Left renal pelvis (tissue), 4 donors: ENCODE data around the gene PTPN22. TPM values are rescaled to one million over a fixed set of nuclear protein-coding genes. Genes with fewer than 3 reads are reported as not detected.
A peak's percentile ranks its signal among the peaks of the same experiment; 100 is the strongest.

ENCODE experiments used
- DNase-seq, 4 donors: peaks; one replicate each; pipeline ENCODE4 v3.0.0-alpha.2; 2013; ENCODE audit warnings: low read depth in 4 of 4, low spot score in 3 of 4
- polyA plus RNA-seq, 4 donors: library from polyadenylated mRNA; unstranded; fragments of 120-200 nt; gene quantifications; one replicate each; pipeline ENCODE4 v1.2.1, GENCODE V29; 2013; ENCODE audit not compliant: insufficient read length in 4 of 4

PTPN22 gene
- polyA plus RNA-seq, 4 donors: 0.22 to 0.75 (median 0.40) TPM

DNA sequence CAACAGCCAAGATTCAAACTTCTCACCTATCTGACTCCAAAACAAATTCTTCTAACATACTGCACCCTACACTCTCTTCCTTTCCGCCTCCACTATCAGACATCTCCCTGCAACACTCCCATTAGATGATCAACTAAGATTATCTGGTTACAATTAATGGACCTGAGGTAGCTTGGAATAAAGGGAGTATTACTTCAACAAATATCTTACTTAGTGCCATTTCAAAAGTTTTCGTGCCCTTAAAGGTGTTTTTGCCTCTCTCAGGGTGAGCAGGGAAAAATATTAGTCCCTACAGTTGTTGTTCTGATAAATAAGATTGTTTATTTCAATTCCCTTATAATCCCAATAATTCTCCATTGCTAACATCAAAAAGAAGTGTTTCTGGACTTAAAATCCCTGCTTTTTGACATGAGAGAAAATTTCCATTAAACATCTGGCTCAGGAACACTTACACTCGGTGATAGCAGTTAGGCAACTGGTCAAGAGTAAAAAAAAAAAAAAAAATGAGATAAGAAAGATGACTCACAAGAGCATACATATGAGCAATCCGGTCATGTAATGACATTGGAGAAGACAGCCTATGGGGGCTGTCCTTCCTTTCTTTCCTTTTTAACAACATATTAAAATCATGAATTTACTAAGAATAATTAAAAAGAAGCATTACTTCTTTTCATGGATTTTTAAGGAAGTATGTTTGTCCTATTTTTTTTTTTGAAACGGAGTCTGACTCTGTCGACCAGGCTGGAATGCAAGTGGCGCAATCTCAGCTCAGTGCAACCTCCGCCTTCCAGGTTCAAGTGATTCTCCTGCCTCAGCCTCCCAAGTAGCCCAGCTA, 66.9 kb downstream of the PTPN22 start:
- DNase-seq: no peak

DNA sequence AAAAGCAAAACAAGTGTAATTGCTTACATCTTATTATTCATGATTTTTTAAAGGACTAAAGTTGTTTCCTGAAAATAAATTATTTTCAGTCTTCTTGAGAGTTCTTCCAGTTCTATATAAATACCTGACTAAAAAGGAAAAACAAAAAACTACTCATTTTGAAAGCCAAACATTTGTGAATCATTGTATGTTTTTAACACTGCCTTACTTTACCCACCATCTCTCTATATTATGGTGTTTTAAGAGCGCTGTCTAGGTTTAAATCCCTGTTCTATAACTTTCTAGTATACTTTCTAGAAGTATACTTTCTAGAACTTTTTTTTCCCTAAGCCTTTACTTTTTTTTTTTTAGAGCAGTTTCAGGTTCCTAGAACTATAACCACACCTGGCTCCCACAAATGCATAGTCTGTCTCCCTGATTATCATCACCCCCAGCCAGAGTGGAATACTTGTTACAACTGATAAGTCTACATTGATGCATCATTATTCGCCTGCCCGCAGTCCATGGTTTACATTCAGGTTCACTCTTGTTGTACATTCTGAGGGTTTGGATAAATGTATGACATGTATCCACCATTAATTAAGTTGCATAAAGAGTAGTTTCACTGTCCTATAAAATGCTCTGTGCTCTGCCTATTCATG, 69.0 kb downstream of the PTPN22 start:
- no peak for DNase-seq

DNA sequence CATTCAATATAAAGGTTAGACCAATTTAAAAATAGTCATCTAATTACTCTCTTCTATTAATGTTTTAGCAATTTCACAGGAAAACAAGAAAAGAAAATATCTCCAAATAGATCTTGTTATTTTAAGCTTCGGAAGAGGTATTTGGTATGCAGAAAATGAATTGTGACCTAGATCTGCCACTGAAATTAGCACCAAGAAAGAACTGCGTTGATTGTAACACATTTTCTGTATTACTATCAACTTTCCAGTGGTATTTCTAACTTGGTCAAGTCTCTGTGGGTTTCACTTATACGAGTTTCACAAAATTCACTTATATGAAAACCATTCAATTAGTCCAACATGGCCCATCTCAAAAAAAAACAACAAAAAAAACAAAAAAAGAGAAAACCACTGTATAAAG, 71.0 kb downstream of the PTPN22 start:
- no peak for DNase-seq

DNA sequence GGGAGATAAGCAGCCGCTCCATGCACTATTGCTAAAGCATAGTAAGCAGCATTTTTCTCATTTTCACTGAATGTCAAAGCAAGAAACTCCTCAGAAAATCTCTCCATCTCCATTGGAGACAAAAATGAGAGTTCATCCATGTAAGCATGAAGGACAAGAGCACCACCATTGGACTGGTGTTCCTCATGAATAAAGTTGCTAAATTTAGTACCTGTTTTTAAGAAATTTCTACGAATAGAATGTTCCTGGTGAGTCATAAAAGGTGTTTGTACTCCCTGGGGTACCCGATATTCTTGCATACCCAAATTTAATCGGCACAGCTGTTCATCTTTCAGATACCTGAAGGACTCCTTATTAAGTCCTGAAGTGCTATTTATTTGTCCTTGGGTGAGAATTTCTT, 74.0 kb downstream of the PTPN22 start:
- no peak for DNase-seq

DNA sequence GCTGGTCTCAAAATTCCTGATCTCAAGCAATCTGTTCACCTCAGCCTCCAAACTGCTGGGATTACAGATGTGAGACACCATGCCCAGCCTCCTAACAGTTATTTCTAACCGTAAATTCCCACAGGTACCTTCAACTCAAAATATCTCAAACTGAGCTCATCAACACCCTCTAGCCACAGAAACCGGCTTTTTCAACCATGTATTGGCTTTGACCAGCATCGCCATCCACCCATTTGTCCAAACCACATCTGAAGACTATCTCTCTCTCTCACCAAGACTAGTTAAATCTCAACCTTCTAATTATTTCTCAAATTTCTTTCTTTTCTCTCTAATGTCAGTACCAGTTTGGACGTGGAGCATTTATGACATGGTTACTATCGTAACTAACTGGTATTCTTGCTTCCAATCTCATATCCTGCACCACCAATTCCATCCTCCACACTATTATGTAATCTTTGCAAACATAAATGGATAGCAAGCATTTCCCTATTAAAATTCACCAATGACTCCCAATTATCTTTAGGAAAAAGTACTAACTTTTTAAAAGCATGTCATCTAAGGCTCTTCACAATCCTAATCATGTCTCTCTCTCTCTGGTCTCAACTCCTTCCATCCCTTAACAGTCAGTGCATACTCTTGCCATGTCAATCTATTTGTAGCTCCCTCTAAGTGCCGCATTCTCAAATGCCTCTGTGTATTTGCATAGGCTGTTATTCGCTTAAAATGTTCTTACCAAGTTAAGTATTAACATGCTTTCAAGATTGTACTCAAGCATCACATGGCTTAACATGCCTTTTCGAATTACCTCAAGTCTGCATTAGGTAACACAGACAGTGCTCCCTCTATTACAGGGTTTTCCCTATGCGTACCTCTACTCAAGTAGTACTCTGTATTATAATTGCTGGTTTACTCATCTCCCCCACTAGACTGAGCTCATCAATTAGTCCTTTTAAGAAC, 77.4 kb downstream of the PTPN22 start:
- DNase-seq: peak in 2 of 4 donors; percentile 12 to 16

DNA sequence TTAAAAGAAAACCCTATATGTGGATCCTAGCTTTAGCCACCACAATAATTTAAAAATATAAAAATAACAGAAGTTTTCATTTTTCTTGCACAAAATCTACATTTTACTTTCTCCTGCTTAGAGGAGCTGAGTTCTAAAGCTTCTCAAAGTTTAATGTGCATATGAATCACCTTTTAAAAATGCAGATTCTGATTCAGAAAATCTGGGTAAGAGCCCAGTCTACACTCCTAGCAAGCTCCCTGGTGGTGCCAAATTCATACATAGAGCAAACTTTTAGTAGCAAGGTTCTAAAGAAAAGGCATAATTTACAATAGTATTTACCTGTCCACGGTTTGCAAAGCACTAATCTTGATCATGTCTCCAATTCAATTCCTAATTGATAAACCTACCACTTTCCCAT, 78.5 kb downstream of the PTPN22 start:
- DNase-seq: no peak

DNA sequence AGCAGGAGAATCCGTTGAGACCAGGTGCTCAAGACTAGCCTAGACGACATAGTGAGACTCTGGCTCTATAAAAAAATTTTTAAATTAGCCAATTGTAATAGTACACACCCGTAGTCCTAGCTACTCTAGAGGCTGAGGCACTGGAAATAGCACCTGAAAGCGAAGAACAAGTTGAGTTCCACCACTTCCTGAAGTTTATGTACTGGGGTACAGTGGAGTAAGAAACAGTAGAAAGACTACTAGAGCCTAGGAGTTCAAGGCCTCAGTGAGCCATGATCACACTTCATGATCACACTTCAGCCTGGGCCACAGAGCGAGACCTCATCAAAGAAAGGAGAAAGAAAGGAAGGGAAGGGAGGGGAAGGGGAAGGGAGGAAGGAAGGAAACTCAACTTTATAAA, 79.0 kb downstream of the PTPN22 start:
- no peak for DNase-seq

DNA sequence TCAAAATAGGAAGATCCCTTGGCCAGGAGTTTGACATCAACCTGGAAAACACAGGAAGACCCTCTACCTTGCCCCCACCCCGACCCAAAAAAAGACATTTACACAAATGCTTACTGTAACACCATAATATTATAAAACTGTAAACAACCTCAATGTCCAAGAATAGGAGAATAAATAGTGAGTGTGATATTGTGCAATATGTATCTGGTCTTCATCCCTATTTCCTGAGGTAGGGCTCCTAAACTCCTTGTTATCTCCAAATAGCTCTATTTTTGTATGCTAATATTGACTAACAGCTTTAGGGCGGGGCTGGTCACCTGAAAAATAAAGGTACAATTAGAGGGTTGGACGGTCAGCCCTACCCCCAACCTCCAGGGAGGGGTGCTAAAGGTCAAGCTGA, 82.7 kb downstream of the PTPN22 start:
- no peak for DNase-seq

DNA sequence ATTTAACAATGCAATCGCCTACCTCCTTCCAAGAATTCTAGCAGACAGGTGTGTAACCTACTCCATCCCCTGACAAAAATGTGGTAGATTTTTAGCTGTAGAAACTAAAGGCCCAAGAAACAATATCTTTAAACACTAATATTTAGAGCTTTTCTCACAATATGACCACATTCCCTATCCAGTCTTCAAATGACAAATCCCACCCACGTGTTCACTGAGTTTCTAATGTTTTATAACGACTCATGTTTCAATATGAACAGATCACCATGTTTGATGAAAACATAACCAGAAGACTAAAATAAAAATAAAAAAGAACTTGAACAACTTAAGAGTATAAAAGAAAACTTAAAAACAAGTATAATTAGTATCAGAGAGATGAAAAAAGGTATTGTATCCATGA, 83.8 kb downstream of the PTPN22 start:
- DNase-seq: no peak

DNA sequence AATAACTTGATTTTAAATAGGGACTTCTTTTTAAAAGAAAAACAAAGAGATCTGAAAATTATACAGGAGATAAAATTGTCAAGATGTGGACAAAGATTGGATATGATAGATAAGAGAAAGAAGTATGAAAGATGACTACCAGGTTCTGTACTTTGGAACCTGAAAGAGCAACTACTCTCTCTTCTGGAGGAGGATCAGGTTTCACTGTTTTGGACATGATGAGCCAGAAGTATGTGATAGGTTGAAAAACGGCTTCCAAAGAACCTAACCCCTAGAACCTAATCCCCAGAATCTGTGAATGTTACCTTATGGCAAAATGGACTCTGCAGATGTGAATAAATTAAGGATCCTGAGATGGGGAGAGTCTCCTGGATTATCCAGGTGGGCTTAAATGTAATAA, 85.4 kb downstream of the PTPN22 start:
- DNase-seq: no peak

DNA sequence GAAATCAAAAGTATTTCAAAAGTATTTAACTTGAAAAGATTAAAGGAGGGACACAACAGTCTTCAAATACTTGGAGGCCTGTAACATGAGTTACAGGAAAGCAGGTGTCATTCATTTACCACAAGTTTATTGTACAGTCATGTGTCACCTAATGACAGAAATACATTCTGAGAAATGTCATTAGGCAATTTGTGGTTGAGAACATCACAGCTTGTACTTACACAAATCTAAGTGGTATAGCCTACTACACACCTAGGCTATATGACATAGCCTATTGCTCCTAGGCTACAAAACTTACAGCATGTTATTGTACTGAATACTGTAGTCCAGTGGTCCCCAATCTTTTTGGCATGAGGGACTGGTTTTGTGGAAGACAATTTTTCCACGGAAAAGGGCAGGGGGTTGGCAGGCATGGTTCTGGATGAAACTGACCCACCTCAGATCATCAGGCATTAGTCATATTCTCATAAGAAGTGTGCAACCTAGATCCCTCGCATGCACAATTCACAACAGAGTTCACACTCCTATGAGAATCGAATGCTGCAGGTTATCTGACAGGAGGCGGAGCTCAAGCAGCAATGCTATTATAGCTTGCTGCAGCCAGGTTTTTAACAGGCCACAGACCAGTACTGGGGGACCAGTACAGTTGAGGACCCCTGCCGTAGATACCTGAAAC, 87.3 kb downstream of the PTPN22 start:
- no peak for DNase-seq

DNA sequence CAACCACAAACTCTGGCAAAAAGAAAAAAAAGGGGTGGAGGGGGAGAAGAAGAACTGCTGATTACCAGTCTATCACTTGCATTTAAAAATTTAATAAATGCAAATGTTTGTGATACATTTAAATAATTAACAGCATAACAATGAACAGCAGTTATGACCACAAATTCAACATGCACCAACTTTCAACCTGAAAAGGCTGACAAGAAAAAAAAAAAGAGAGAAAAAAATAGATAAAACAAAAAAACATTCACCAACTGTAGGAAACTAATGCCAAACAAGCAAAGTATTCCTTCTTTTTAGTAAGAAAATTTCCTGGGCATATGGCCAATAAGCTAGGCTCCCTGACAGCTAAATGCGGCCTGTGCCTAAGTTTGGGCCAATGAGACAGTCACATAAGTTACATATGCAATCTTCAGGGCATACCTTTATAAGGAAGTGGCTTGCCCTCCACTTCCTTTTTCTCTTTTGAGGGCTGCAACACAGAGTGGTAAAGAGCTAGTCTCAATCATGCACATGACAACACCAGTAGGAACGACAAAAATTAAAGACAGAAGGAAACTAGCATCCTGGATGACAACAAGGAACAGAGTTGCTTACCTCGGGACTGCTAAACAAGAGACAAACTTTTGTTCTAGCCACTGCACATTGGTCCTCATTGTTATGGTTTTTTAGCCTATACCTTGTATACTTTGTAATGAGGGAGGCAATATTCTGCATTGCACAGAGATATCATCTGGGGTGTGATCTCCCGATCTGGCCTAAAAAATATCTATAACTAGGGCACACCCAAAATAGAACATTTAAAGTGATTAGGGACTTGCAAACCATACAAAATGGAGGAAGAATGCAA, 88.0 kb downstream of the PTPN22 start:
- DNase-seq: no peak

DNA sequence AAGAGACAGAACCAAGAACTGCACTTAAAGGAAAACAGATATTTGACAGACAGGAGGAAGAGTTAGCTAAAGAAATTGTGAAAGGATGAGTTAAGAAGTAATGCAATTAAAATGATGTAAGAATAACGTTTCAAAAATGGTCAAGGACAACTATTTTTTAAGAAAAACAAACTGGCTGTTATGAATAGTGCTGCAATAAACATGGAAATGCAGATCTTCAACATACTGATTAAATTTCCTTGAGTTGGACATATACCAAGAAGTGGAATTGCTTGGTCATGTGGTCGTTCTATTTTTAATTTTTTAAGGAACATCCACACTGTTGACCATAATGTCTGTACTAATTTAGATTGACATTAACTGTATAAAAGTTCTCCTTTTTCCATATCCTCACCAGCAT, 89.1 kb downstream of the PTPN22 start:
- no peak for DNase-seq

DNA sequence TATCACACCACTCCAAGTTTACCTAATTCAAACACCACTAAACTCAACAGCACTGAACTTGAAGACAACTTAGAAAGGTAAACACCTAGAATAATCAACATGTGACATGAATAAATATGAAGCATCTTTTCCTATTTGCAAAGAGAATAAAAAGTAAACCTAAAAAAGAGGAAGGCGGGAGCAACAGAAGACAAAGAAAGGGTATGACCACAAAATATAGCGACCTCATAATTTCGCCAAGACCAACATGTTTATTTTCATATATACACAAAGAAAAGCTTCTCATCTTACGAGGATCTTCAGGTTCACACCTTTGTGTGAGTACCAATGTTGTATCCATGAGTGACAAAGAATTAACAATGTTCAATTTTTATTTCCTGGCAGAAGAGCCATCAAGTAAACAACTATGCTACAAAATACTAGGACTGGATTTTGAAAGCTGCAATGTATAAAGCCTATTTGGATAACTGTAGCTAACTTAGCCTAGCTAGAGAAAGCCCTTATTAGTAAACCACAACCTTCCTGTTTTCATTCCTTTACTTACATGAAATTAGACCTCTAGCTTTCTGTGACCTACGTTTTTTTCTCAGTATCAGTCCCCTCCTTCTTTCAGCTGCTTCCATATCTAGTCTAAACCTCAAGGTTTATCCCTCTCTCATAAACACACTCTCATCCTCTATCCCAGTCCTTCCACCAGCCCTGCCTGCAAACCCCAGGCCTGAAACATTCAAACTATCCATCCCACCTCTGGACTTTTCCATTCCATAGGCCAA, 91.0 kb downstream of the PTPN22 start:
- no peak for DNase-seq

DNA sequence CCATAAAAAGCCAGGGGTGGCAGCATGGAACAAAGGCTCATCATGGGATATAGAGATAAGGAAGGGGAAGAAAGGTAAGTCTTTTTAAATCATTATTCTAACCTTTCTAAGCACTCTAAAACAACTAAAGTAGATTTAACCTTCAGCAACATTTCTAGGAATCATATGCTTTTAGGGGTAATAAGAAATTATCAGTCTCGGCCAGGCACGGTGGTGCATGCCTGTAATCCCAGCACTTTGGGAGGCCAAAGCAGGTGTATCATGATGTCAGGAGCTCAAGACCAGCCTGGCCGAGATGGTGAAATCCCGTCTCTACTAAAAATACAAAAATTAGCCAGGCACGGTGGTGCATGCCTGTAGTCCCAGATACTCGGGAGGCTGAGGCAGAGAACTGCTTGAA, 92.0 kb downstream of the PTPN22 start:
- DNase-seq: no peak

DNA sequence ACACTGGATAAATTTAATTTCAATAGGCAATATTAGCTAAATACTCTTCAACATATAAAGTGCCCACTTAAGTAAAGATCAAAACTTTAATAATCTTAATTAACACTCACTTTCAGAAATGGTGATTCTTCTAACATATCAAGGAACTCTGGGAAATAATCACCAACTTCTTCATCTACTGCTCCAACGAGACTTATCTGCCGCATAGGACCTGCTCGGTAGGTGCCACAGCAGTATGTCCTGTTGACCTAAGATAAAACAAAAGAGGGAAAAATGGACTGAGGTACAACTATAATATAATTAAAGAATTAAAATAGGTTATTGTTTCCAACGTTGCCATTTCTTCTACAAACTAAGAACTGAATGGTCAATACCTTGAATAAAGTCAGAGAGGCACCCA, 94.0 kb downstream of the PTPN22 start:
- no peak for DNase-seq

DNA sequence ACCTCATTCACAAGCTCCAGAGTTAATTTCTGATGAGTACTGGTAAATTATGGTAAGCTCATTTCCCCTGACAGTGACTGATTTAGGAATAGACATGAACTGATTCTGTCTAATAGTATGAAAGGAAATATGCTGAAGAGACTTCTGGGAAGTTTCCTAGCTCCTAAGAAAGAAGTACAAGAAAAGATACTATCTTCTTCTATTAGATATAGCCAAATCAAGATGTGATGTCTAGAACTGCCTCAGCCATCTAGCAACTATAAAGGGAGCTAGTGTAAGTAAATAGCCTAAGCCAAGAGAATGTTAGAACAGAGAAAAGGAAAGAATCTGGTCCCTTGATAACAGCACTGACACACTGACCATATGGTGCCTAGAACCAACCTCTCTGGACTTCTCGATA, 101.5 kb downstream of the PTPN22 start:
- no peak for DNase-seq

DNA sequence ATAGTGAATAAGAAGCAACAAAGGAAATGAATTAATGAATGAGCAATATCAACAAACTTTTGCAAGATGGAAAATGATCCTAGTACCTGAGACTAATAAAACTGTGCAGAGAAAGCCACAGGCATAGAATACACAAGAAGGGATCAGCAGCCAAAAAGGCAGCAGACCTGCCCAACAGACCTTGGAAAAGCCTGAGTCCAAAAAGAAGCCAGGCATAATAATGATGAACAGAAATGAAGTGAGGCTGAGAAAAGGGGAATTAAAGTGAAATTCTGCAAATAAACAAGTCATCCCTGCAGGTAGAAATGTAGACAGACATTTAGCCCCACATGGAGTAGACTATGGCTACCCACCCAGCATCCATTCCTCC, 101.9 kb downstream of the PTPN22 start:
- no peak for DNase-seq
